Hematopoietic multipotent progenitor cell treated with erythropoietin and hydrocortisone succinate and interleukin-3 and kit ligand, for 17 days (in vitro differentiated cells): ENCODE measurements around the gene LHX3.
"Not testable (repeated sequence)": the region's sequence is repeated elsewhere in the genome, so short reads cannot be mapped to it uniquely, and the experiment has no call there.

Source experiments
- DNase-seq: peaks from one replicate; pipeline ENCODE4 v3.0.0-alpha.2; 2015; ENCODE audit warnings: low spot score

LHX3 gene

DNA sequence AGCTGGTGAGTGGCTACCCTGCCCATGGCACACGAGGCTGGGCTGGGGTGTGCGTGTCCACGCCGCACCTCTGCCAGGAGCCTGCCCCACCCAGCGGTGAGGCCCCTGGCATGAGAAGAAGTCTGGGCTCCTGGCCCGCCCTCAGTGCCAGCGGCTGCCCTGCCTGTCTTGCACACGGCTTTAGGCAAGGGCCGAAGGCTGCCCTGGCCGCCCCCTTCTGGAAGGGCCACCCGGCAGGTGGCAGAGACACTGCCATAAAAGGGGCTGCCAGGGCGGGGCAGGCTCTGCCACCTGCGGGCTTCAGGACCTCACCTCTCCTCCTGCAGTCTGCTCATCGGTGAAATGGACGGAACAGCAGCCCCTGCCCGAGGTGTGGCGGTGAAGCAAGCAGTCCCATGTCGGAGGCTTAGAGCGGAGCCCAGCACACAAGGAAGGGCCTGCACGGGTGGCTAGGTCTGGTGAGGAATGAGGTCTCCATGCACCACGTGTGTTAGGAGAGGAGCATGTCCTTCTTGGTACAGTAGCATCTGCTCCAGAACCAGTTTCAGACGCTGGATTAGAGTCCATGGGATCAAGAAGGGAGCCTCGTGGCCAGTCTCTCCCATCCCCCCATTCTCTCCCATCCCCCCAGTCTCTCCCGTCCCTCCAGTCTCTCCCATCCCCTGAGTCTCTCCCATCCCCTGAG is 51.4 kb downstream of the LHX3 start:
- no peak for DNase-seq

DNA sequence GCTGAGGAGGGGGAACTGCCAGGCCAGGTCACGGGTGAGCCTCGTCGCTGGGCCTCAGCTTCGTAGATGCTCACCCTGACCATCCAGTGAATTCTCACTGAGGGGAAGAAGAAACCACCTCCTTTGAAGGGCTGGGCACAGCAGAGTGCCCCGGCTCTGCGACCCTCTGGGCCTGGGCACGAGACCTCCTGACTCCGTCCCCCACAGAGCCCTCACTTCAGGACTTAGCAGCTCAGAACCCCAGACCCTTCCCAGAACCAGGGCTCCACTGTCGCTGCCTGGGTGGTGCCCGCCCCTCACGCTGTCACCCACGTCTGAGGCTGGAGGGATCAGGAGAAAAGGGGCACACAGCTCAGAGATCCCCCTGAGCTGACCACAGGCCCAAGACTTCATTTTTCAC is 52.0 kb downstream of the LHX3 start:
- DNase-seq = no peak

DNA sequence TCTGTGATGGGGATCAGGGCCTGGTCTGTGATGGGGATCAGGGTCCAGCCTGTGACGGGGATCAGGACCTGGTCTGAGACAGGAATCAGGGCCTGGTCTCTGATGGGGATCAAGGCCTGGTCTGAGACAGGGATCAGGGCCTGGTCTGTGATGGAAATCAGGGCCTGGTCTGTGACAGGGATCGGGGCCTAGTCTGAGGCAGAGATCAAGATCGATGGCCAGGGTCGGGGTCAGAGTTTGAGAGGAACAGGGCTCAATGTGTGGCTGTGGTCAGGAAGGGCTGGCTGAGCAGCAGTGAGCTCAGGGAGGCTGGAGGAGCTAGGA is 52.4 kb downstream of the LHX3 start:
- no peak for DNase-seq

DNA sequence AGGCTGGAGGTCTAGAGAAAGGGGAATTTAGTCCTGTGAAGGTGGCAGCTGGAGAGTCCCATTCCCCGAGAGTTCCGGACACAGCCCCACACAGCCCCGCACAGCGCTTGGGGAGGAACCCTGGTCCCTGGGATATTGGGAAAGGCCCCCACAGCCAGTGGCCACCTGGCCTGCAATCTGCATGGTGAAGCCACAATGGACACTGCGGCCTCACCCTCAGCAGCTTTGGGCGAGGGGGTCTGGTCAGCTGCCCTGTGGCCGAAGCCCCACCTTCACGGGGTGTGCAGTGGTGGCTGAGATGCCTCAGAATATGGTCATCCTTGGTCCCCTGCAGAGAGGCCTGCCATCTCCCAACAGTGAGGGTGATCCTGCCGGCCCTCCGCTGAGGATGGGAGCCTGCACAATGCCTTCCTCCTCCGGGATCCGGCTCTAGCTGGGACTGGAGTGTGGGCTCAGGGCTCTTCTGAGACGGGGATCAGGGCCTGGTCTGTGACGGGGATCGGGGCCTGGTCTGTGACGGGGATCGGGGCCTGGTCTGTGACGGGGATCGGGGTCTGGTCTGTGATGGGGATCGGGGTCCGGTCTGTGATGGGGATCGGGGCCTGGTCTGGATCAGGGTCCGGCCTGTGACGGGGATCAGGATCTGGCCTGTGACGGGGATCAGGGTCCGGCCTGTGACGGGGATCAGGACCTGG is 52.9 kb downstream of the LHX3 start:
- DNase-seq = no peak

DNA sequence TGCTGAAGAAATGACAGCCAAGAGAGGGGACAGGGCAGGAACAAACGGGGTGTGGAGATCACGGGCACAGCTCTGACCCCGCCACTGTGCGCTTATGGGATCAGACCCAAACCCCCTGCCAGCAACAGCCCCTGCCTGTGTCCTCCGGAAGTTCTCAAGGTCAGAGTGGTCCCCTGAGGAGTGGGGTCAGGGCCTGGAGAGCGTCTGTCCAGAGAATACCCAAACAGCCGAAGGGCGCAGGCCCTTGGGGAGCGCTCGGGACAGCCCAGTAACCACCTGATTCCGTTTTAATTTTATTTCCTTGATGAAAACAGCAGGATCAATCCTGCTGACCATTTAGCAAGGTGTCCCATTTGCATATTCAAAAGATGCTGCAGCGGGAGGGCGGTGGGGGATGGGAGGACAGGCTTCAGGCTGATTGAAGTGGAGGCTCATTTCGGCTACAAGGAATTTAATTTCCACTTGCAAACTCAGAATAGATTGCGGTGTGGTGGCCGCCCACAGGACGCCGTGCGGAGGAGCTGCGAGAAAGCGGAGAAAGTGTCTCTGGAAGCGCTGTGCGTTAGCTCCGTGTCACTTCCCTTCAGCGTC is 53.6 kb downstream of the LHX3 start:
- no peak for DNase-seq

DNA sequence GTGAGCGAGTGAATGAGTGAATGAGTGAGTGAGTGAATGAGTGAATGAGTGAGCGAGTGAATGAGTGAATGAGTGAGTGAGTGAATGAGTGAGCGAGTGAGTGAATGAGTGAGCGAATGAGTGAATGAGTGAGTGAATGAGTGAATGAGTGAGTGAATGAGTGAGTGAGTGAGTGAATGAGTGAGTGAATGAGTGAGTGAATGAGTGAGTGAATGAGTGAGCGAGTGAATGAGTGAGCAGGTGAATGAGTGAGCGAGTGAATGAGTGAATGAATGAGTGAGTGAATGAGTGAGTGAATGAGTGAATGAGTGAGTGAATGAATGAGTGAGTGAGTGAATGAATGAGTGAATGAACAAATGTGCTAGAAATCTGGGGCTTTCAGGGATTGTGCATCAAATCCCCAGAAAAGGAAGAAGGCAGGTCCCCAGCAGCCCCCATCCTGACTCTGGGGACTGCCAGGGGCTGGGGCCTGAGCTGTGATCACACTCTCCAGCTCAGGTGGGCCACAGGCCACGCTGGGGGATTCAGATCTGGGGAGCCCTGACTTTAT is 54.2 kb downstream of the LHX3 start:
- not testable (repeated sequence) for DNase-seq

GRCh38 chr9:136149853-136150252 is 55.1 kb downstream of the LHX3 start:
- no peak for DNase-seq

DNA sequence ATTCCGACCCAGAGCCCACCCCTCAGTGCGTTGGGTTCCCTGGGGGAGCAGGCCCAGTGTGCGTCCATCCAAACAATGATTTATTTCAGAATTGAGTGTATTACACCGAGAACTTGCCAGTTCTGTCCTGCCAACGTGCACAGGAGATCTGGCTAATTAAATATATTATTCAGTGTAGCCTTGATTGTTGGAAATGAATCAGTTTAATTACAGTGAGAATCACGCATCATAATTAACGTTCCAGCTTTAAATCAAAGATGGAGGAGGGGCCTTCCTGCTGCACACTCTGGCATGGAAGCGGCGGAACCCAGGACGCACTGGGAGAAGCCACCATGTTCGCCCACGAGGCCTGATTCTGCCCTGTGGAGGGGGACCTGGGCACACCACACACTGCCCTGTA is 55.6 kb downstream of the LHX3 start:
- no peak for DNase-seq

DNA sequence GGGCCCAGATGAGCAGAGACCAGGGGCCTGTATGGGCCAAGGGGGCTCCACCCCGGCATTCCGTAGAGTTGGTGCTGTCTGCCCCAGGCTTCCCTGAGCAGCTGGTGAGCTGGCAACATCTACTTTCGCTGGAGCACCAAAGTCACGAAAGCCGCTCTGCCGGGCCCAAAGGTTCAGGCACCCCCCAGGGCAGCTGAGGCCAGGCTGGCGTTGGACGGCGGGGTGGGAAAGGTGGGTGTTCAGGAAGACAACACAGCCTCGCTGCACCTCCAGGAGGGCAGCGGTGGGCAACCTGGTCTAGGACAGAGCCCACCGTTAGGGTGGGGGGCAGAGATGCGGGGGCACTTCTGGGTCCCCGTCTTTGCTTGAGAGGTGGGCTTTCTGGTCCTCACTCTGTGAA is 56.2 kb downstream of the LHX3 start:
- DNase-seq = no peak

GRCh38 chr9:136147890-136148714 is 56.8 kb downstream of the LHX3 start:
- DNase-seq = no peak

DNA sequence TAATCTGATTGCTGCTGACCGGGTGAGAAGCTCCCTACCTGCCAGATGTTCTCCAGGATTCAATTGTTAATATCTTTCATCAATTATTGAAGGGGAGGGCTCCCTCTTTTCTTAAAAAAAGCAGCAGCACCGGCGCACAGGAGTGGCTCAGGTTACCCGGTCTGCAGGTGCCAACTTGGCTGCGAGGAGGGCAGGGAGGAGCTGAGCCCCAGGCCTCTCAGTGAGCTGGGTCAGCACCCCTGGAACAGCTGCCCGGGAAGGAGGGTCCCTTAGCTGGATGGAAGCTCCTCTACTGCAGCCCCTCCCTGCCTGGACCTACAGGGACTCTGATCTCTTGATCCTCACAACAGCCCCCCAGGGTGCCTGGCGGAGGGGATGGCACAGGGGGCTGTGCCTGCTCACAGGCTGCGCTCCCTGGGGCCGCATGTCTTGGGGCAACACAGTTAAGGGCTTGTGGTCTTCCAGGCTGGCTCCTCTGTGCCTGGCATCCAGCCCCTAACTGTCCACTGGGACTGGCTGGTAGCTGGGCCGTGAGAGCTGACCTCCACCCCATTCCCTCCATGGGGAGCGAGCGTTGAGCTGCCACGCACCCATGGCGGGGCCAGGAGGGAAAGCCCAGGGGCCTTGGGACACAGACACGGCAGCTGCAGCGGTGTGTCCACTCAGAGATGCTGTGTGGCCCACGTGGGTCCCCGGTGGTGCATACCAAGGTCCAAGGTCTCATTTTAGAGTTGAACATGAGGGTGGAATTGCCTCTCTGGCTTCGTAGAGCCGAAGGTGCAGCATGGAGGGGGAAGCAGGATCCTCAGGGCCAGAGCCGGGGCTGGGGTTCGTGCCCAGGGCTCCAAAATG is 57.7 kb downstream of the LHX3 start:
- DNase-seq = no peak
